Choroid plexus epithelial cell (primary cell): Measurements from ENCODE around the gene EDEM3.
A peak's percentile ranks its signal among the peaks of the same experiment; 100 is the strongest.
"Not testable (repeated sequence)": the region's sequence is repeated elsewhere in the genome, so short reads cannot be mapped to it uniquely, and the experiment has no call there.

Experiments used
- DNase-seq: peaks from one replicate; pipeline ENCODE4 v3.0.0-alpha.2; 2010; ENCODE audit warnings: low read depth
- H3K4me3 ChIP-seq: 2 replicates; pipeline ENCODE4 v1.5.1; 2011; ENCODE audit warnings: low read depth, mild to moderate bottlenecking, control low read depth, low read length, moderate library complexity
- CTCF ChIP-seq: conservative IDR thresholded peaks from 2 replicates; pipeline ENCODE4 v1.5.1; 2011; ENCODE audit warnings: low read depth, mild to moderate bottlenecking, control low read depth, inconsistent platforms, low read length, moderate library complexity

Gene EDEM3

GRCh38 chr1:184792450-184792969 lies 37.9 kb upstream of the EDEM3 start:
- H3K4me3 ChIP-seq, result no peak overlapping the region
- TF ChIP-seq CTCF, result no peak
- DNase-seq, result peak; percentile 89

GRCh38 chr1:184791550-184791900 lies 36.9 kb upstream of the EDEM3 start:
- TF ChIP-seq CTCF, result no peak
- peak; percentile 40 for DNase-seq
- H3K4me3 ChIP-seq, result no peak overlapping the region

- H3K4me3 ChIP-seq, result no peak overlapping the region
- TF ChIP-seq CTCF, result no peak
- DNase-seq, result no peak
Observed at GRCh38 chr1:184790642-184791549, 36.2 kb upstream of the EDEM3 start.

GRCh38 chr1:184789884-184790283 lies 35.2 kb upstream of the EDEM3 start:
- TF ChIP-seq CTCF, result no peak
- no peak overlapping the region for H3K4me3 ChIP-seq
- no peak for DNase-seq

GRCh38 chr1:184788970-184789369 lies 34.3 kb upstream of the EDEM3 start:
- H3K4me3 ChIP-seq, result no peak overlapping the region
- DNase-seq, result no peak
- TF ChIP-seq CTCF, result no peak

GRCh38 chr1:184785529-184785928 lies 30.9 kb upstream of the EDEM3 start:
- DNase-seq, result no peak
- H3K4me3 ChIP-seq, result no peak overlapping the region
- TF ChIP-seq CTCF, result no peak

GRCh38 chr1:184783723-184784122 lies 29.1 kb upstream of the EDEM3 start:
- DNase-seq, H3K4me3 ChIP-seq: not testable (repeated sequence)
